ENCODE data around the gene UNC5C. TPM values are rescaled to one million over a fixed set of nuclear protein-coding genes. Genes with fewer than 3 reads are reported as not detected.
A peak's percentile ranks its signal among the peaks of the same experiment; 100 is the strongest.

The UNC5C gene
- 1.7 TPM for total RNA-seq
- long read RNA-seq, partial matches to known transcripts = 0 of 5 reads
- long read RNA-seq, other reads (novel, unspliced or antisense) = 5 of 5 reads

DNA sequence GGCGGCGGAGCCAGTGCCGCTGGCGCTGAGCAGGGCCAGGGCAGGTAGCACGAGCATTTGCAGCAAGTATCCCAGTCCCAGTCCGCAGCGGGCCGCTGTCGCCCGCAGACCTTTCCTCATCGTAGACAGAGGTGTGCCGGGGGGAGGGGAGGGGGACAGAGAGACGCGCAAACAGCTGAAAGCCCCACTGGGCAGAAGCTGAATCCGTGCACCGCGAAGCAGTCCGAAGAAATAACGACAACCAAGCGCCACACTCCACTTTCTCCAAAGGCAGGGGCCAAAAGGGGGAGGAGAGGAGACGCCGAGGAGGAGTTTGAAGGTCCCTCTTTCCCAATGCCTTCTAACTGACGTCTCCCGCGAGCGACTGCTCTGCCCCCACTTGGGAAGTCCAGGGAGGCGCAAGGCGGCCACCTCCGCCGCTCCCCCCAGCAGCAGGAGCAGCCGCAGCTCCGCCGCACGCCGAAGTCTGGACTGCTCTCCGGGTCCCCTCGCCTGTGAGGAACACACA, at the start of gene UNC5C:
Gene UNC5C (minus strand): TSS at position 236 of the 508 bp plus-strand sequence.
- intact Hi-C loops (cut with DNase I) = loop anchor here (5.0 kb wide), 1 partner anchor 41 kb away; no protein-coding TSS in a partner anchor

GRCh38 chr4:95596676-95597075, 47.9 kb upstream of the UNC5C start:
- intact Hi-C loops (cut with DNase I) = no loop called here
- no peak for DNase-seq (ENCODE audit: low spot score)

More for the DNA sequence above, at the start of gene UNC5C:
- peak; percentile 77 for DNase-seq (ENCODE audit: low spot score)

DNA sequence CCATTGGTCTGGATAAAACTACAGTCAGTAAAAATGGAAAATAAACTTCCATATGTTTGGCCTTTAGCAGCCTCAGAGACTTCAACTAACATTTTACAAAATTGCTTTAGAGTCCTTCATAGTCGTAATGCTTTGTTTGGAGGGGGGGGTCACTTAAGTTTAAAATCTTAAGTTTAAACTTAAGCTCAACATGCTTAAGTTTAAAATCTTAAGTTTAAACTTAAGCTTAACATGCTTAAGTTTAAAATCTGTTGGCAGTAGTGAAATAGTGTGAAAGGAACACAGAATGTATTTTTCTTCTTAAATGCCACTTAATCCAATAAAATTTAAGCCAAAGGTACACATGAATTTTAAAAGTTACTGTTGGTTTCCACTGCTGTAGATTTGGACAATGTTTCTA, 45.9 kb upstream of the UNC5C start:
- DNase-seq (ENCODE audit: low spot score) = no peak
- intact Hi-C loops (cut with DNase I) = no loop called here

- no peak for DNase-seq (ENCODE audit: low spot score)
- intact Hi-C loops (cut with DNase I) = no loop called here
These were observed 45.2 kb upstream of the UNC5C start for GRCh38 chr4:95594013-95594412.

GRCh38 chr4:95591278-95591677, 42.5 kb upstream of the UNC5C start:
- no peak for DNase-seq (ENCODE audit: low spot score)
- intact Hi-C loops (cut with DNase I) = no loop called here

- DNase-seq (ENCODE audit: low spot score) = no peak
- intact Hi-C loops (cut with DNase I) = no loop called here
These were observed 41.8 kb upstream of the UNC5C start for GRCh38 chr4:95590615-95591014.

DNA sequence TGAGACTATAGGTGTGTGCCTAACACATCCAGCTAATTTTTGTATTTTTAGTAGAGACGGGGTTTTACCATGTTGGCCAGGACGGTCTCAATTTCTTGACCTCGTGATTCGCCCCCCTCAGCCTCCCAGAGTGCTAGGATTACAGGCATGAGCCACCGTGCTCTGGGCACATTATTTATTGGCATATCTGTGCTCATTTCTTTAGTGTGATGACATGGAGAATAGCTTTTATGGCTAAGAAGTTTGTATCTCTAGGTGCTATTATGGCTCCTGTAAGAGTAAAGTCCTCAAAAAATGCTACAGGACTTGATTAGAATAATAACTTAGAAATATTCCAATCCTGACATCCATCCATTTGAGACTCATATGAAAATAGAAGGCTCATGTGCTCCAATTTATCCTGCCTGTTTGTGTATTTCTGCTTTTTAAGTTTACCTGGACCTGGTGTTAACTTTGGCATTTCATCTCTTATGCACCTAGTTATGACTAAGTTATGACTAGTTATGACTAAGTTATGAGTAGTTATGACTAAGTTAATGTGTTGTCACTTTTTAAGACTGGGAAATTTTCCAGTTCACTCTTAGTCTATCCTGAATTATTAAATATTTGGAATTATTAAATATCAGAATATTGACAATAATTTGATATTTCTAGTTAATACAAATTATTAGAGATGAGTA, 36.4 kb upstream of the UNC5C start:
- intact Hi-C loops (cut with DNase I) = no loop called here
- no peak for DNase-seq (ENCODE audit: low spot score)

GRCh38 chr4:95580226-95580625, 31.5 kb upstream of the UNC5C start:
- intact Hi-C loops (cut with DNase I) = no loop called here
- no peak for DNase-seq (ENCODE audit: low spot score)

GRCh38 chr4:95572304-95572991, 23.7 kb upstream of the UNC5C start:
- DNase-seq (ENCODE audit: low spot score) = no peak

GRCh38 chr4:95571577-95571976, 22.8 kb upstream of the UNC5C start:
- DNase-seq (ENCODE audit: low spot score) = no peak
- intact Hi-C loops (cut with DNase I) = no loop called here

More at GRCh38 chr4:95572304-95572991, 23.7 kb upstream of the UNC5C start:
- intact Hi-C loops (cut with DNase I) = no loop called here

- DNase-seq (ENCODE audit: low spot score) = no peak
- intact Hi-C loops (cut with DNase I) = no loop called here
These were observed 15.0 kb upstream of the UNC5C start for GRCh38 chr4:95563638-95564337.

DNA sequence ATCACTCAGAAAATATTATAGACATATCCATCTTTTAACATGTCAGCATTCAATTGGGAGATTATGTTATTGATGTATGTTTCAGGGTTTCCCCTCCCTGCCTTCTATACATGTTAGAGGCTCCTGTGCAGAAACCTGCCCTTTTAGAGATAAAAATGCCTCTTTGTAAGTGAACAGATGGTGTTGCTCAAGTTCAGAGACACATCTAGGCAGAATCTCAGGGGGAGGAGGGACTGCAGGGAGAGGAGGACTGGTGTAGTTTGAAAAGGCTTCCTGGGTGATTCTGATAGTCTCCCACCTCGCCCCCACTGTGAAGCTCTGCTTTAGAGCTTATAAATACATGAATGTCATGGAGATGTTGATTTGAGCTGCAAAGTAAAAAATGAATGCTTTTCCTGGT, 12.0 kb upstream of the UNC5C start:
- intact Hi-C loops (cut with DNase I) = no loop called here
- DNase-seq (ENCODE audit: low spot score) = no peak

GRCh38 chr4:95556207-95556859, 7.6 kb upstream of the UNC5C start:
- no peak for DNase-seq (ENCODE audit: low spot score)
- intact Hi-C loops (cut with DNase I) = no loop called here

- no peak for DNase-seq (ENCODE audit: low spot score)
- intact Hi-C loops (cut with DNase I) = no loop called here
These were observed 4.3 kb upstream of the UNC5C start for GRCh38 chr4:95552942-95553550.

- intact Hi-C loops (cut with DNase I) = no loop called here
- no peak for DNase-seq (ENCODE audit: low spot score)
These were observed 2.9 kb upstream of the UNC5C start for GRCh38 chr4:95551653-95552052.

DNA sequence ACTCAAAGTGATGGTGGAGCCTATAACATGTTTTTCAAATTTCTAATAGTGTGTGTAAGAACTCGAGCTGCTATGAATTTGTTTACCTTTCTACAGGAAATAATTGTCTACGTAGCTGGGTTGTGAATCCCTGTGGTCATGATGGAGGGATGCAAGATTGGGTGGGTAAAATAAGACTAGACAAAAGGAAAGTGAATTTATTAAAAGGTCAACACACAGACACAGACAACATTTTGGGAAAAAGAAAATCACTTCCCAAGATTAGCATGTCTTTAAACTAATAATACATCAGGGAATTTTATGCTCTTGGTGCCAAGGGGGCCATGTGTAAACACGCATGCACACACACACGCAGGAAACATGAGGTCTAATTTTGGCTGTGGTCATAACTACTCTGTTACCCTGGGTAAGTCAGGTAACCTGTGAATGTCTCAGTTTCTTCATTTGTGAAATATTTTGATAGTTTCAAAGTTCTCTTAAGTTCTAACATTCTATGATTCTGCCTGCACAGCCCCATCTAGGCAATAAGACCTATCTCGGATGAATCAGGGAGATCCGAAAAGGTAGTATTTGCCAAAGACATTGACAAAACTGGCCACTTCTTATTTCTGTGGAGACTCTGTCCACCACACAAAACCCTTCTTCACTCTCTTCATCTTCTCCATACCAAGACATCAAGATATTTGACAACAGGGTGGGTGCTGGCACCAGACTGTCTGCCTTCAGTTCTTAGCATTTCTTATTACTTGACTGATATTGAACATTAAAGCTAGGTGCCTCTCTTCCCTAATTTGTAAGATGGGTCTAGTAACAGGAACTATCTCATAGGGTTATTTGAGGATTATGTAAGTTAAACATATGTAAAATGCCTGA, 1.6 kb upstream of the UNC5C start:
- intact Hi-C loops (cut with DNase I) = no loop called here
- no peak for DNase-seq (ENCODE audit: low spot score)

GRCh38 chr4:95549246-95550114, 707 bp upstream of the UNC5C start:
- DNase-seq (ENCODE audit: low spot score) = peak; percentile 74
- intact Hi-C loops (cut with DNase I) = loop anchor here (5.0 kb wide), 1 partner anchor 42 kb away; no protein-coding TSS in a partner anchor

Measured in cardiac septum (tissue), 1 donor.